Prostate gland (tissue), 2 donors: ENCODE measurements around the gene EIF2S2. TPM values are rescaled to one million over a fixed set of nuclear protein-coding genes. Genes with fewer than 3 reads are reported as not detected.

Experiments
- DNase-seq: peaks from one replicate; pipeline ENCODE4 v3.0.0-alpha.2; 2019; ENCODE audit warnings: low spot score
- H3K27ac ChIP-seq, 2 donors: fragments of 200-600 bp; sonication (generic); 2 replicates each; pipeline ENCODE4 v1.5.1; 2017 to 2019
- H3K27me3 ChIP-seq: fragments of 200-600 bp; sonication (generic); replicated peaks from 2 replicates; pipeline ENCODE4 v1.5.1; 2019; ENCODE audit not compliant: insufficient read depth
- H3K36me3 ChIP-seq, 2 donors: fragments of 200-600 bp; sonication (generic); 1 replicate in 1 of 2; 2 replicates in 1 of 2; pipeline versions ENCODE4 v1.5.1 to v1.8.1; 2017 to 2019
- H3K4me1 ChIP-seq: fragments of 200-600 bp; sonication (generic); replicated peaks from 2 replicates; pipeline ENCODE4 v1.5.1; 2019
- H3K4me3 ChIP-seq, 2 donors: fragments of 200-600 bp; sonication (generic); 2 replicates each; pipeline ENCODE4 v1.5.1; 2017 to 2019
- H3K9me3 ChIP-seq: fragments of 200-600 bp; sonication (generic); 2 replicates; pipeline ENCODE4 v1.5.1; 2017
- CTCF ChIP-seq, 4 experiments: fragments of 200-600 bp in 2 of 4; fragments of 450-650 bp in 2 of 4; sonication (generic) in 2 of 4; IDR thresholded peaks; 1 replicate in 3 of 4; 2 replicates in 1 of 4; pipeline ENCODE4 v1.5.1; 2016 to 2019; ENCODE audit warnings: antibody characterized with exemption in 4 of 4, mild to moderate bottlenecking in 2 of 4, moderate library complexity in 2 of 4
- POLR2A ChIP-seq: fragments of 450-650 bp; IDR thresholded peaks from one replicate; pipeline ENCODE4 v1.6.1; 2016; ENCODE audit warnings: antibody characterized with exemption, mild to moderate bottlenecking
- POLR2AphosphoS5 ChIP-seq: sonication (generic); formaldehyde crosslinking; IDR thresholded peaks from one replicate; pipeline ENCODE4 v1.6.1; 2017; ENCODE audit warnings: antibody characterized with exemption
- WGBS: methylation state at CpG from one replicate; pipeline ENCODE4 v1.1.5; 2018; 5-methylcytosine and 5-hydroxymethylcytosine counted together
- intact Hi-C: fragments of 100-400 bp; cut with DNase I; formaldehyde crosslinking; loops from one replicate; pipeline ENCODE4 v1.14.2; 2022
- total RNA-seq, 2 donors: library from RNA; depleted of rRNA; stranded (reverse); fragments of >200 nt; gene quantifications; one replicate each; pipeline ENCODE4 v1.1.0, GENCODE V29; 2016

EIF2S2 gene
- total RNA-seq, 2 donors from 2014 or later: 32.7 to 41.0 TPM

- TF ChIP-seq POLR2A: no peak
- TF ChIP-seq POLR2AphosphoS5: no peak
- TF ChIP-seq CTCF (IDR thresholded peaks at IDR 0.05): no peak
- Histone ChIP-seq H3K9me3 (no peaks in the 10 kb centered on the region), H3K4me3 (no peak overlapping the region), H3K27ac (no peak overlapping the region), H3K36me3 (no peaks in the 10 kb centered on the region), H3K4me1 (no peaks in the 10 kb centered on the region), H3K27me3 (no peaks in the 10 kb centered on the region)
- DNase-seq: no peak
- intact Hi-C loops: loop anchor here (2.0 to 5.0 kb wide), 2 partner anchors 57 to 207 kb away; no protein-coding TSS in a partner anchor
- WGBS: 89% methylated on average over 3 of the region's 3 CpGs
Measured at GRCh38 chr20:34070079-34070439, 42.0 kb downstream of the EIF2S2 start.

- Histone ChIP-seq H3K27ac (no peak overlapping the region), H3K36me3 (no peaks in the 10 kb centered on the region), H3K27me3 (no peaks in the 10 kb centered on the region), H3K4me3 (no peak overlapping the region), H3K4me1 (no peaks in the 10 kb centered on the region), H3K9me3 (no peaks in the 10 kb centered on the region)
- TF ChIP-seq POLR2AphosphoS5 (peak; percentile 67), CTCF (IDR thresholded peaks at IDR 0.05) (peak; percentile 60 to 90 (median 86)), POLR2A (no peak)
- intact Hi-C loops: loop anchor here (2.0 to 5.0 kb wide), 4 partner anchors 58 to 207 kb away; no protein-coding TSS in a partner anchor
- DNase-seq: peak; percentile 79
- 15% methylated on average over 7 of the region's 7 CpGs for WGBS
Measured at GRCh38 chr20:34069341-34070078, 42.5 kb downstream of the EIF2S2 start.

- no peak for DNase-seq
- TF ChIP-seq CTCF (IDR thresholded peaks at IDR 0.05): no peak
- no peak for TF ChIP-seq POLR2A
- no peak for TF ChIP-seq POLR2AphosphoS5
- Histone ChIP-seq H3K27me3 (no peaks in the 10 kb centered on the region), H3K4me1 (no peaks in the 10 kb centered on the region), H3K36me3 (no peaks in the 10 kb centered on the region), H3K9me3 (no peaks in the 10 kb centered on the region), H3K4me3 (no peak overlapping the region), H3K27ac (no peak overlapping the region)
- intact Hi-C loops: loop anchor here (5.0 kb wide), 2 partner anchors 71 to 136 kb away; no protein-coding TSS in a partner anchor
- 41% methylated on average over 1 of the region's 1 CpG for WGBS
Measured at GRCh38 chr20:34068001-34068400, 44.0 kb downstream of the EIF2S2 start.

- Histone ChIP-seq H3K9me3 (no peaks in the 10 kb centered on the region), H3K36me3 (no peaks in the 10 kb centered on the region), H3K4me3 (no peak overlapping the region), H3K27ac (no peak overlapping the region), H3K27me3 (no peaks in the 10 kb centered on the region), H3K4me1 (no peaks in the 10 kb centered on the region)
- 47% methylated on average over 3 of the region's 3 CpGs for WGBS
- TF ChIP-seq POLR2A (no peak), CTCF (IDR thresholded peaks at IDR 0.05) (no peak), POLR2AphosphoS5 (no peak)
- intact Hi-C loops: loop anchor here (5.0 kb wide), 2 partner anchors 69 to 134 kb away; no protein-coding TSS in a partner anchor
- DNase-seq: no peak
Measured at GRCh38 chr20:34066476-34067090, 45.5 kb downstream of the EIF2S2 start.
